SH-SY5Y (cell line): ENCODE data around the gene RGS3.

Experiments used
- GATA2 ChIP-seq: IDR thresholded peaks from 2 replicates; pipeline ENCODE4 v1.6.1; 2011; ENCODE audit warnings: mild to moderate bottlenecking, low read depth, low read length
- GATA3 ChIP-seq: IDR thresholded peaks from 2 replicates; pipeline ENCODE4 v1.6.1; 2011; ENCODE audit warnings: low read depth, mild to moderate bottlenecking, low read length, moderate library complexity

- TF ChIP-seq GATA2 (no peak), GATA3 (no peak)
Measured at GRCh38 chr9:113636165-113636564, 172.6 kb downstream of the RGS3 start.
